Spleen (tissue), 7 donors: ENCODE data around the gene CELF3.

Source experiments
- CTCF ChIP-seq, 11 experiments: fragments of 200-600 bp in 7 of 11; fragments of 450-650 bp in 4 of 11; sonication (generic) in 4 of 11; IDR thresholded peaks in 8 of 11; conservative IDR thresholded peaks in 3 of 11; 1 replicate in 7 of 11; 2 replicates in 4 of 11; pipeline versions ENCODE4 v1.4.0 to v1.8.0; 2016 to 2021; ENCODE audit warnings: antibody characterized with exemption in 11 of 11, inconsistent platforms in 4 of 11, mild to moderate bottlenecking in 1 of 11
- POLR2A ChIP-seq, 3 donors: fragments of 450-650 bp; IDR thresholded peaks; one replicate each; pipeline ENCODE4 v1.5.1; 2017; ENCODE audit warnings: antibody characterized with exemption in 3 of 3, mild to moderate bottlenecking in 1 of 3
- POLR2AphosphoS5 ChIP-seq, 3 donors: sonication (generic); formaldehyde crosslinking; IDR thresholded peaks; one replicate each; pipeline ENCODE4 v1.5.1; 2017; ENCODE audit warnings: antibody characterized with exemption in 3 of 3
- donor health status: DM: no; HTN: no; CAD: no; lungs with moderate emphysema.
- donor health status: DM: no; HTN: no; CAD: no.
- donor health status: DM: no; HTN: no; CAD: no.

DNA sequence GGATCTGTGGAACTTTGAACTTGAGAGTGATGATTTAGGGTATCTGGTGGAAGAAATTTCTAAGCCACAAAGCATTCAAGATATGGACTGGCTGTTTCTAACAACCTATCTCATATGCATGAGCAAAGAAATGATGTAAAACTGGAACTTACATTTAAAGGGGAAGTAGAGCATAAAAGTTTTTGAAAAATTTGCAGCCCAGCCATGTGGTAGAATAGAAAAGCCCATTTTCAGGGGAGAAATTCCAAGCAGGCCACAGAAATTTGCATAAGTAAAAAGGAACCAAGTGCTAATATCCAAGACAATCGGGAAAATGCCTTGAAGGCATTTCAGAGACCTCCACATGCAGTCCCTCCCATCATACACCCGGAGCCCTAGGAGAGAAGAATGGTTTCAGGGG lies 20.4 kb upstream of the CELF3 start:
- TF ChIP-seq CTCF (IDR thresholded peaks at IDR 0.05 in 8 of 11, conservative IDR thresholded peaks at IDR 0.05 in 3 of 11) = no peak
- TF ChIP-seq POLR2A (IDR thresholded peaks at IDR 0.05) = no peak
- no peak for TF ChIP-seq POLR2AphosphoS5 (IDR thresholded peaks at IDR 0.05)
